Muscle of leg (tissue), 11 donors: ENCODE results near the gene NETO2. TPM values are rescaled to one million over a fixed set of nuclear protein-coding genes. Genes with fewer than 3 reads are reported as not detected.
"Not testable (repeated sequence)": the region's sequence is repeated elsewhere in the genome, so short reads cannot be mapped to it uniquely, and the experiment has no call there.

Experiments
- DNase-seq: peaks from one replicate; pipeline ENCODE4 v3.0.0; 2013
- H3K27ac ChIP-seq: one replicate; pipeline ENCODE4 v1.5.1; 2013; ENCODE audit warnings: mild to moderate bottlenecking, low read length, control low read depth
- H3K27me3 ChIP-seq: one replicate; pipeline ENCODE4 v1.6.1; 2013; ENCODE audit warnings: low read length; ENCODE audit not compliant: control insufficient read depth, insufficient read depth
- H3K36me3 ChIP-seq: one replicate; pipeline ENCODE4 v1.6.1; 2013; ENCODE audit warnings: low read length; ENCODE audit not compliant: control insufficient read depth, insufficient read depth
- H3K4me1 ChIP-seq: one replicate; pipeline ENCODE4 v1.6.1; 2013; ENCODE audit warnings: low read length; ENCODE audit not compliant: control insufficient read depth, insufficient read depth
- H3K4me3 ChIP-seq: one replicate; pipeline ENCODE4 v1.5.1; 2013; ENCODE audit warnings: low read length, control low read depth
- H3K9me3 ChIP-seq: replicated peaks from 2 replicates; pipeline ENCODE4 v1.6.1; 2013; ENCODE audit warnings: low read depth, low read length; ENCODE audit not compliant: control insufficient read depth
- WGBS: methylation state at CpG from one replicate; pipeline ENCODE4 v1.1.5; 2013; ENCODE audit warnings: missing lambda C conversion rate; ENCODE audit not compliant: insufficient coverage; 5-methylcytosine and 5-hydroxymethylcytosine counted together
- polyA plus RNA-seq, 8 donors: library from polyadenylated mRNA; unstranded; fragments of 120-200 nt; gene quantifications; one replicate each; pipeline versions ENCODE4 v1.2.1 to v1.2.3, GENCODE V29; 2013; ENCODE audit warnings: inconsistent platforms in 1 of 8, low replicate concordance in 1 of 8; ENCODE audit not compliant: insufficient read length in 8 of 8, insufficient read depth in 1 of 8
- total RNA-seq: library from RNA; stranded (reverse); fragments of 120-200 nt; gene quantifications from one replicate; pipeline ENCODE4 v1.2.4, GENCODE V29; 2013

NETO2 gene
- total and polyA plus RNA-seq, 9 donors = 8.1 to 23.5 (median 14.7) TPM

DNA sequence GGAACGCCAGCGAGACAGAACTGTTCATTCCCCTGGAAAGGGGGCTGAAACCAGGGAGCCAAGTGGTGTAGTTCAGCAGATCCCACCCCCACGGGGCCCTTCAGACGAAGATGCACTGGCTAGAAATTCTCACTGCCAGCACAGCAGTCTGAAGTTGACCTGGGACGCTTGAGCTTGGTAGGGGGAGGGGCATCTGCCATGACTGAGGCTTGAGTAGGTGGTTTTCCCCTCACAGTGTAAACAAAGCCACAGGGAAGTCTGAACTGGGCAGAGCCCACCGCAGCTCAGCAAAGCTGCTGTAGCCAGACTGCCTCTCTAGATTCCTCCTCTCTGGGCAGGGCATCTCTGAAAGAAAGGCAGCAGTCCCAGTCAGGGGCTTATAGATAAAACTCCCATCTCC, 46.6 kb downstream of the NETO2 start:
- 76% methylated on average over 5 of the region's 6 CpGs for WGBS
- H3K9me3 ChIP-seq, DNase-seq, H3K4me1 ChIP-seq, H3K36me3 ChIP-seq, H3K27ac ChIP-seq, H3K4me3 ChIP-seq, H3K27me3 ChIP-seq: not testable (repeated sequence)

DNA sequence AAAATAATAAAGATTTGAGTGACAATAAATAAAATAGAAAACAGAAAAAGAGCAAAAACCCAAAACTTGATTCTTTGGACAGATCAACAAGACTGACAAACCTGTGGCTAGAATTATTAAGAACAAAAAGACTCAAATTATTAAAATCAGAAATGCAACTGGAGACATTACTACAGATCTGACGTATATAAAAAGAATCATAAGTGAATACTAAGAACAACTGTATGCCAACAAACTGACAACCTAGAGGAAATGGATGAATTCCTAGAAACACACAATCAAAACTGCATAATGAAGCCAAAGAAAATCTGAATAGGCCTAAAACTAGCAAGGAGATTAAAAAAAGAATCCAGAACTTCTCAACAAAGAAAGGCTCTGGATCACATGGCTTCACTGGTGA, 47.4 kb downstream of the NETO2 start:
- WGBS = no CpG with 5 or more reads among the region's 1 CpG
- Histone ChIP-seq H3K4me1 (no peaks in the 10 kb centered on the region), H3K9me3 (no peaks in the 10 kb centered on the region), H3K4me3 (no peak overlapping the region), H3K27ac (no peak overlapping the region), H3K36me3 (no peaks in the 10 kb centered on the region), H3K27me3 (no peaks in the 10 kb centered on the region)
- no peak for DNase-seq

GRCh38 chr16:47084198-47084597, 59.5 kb downstream of the NETO2 start:
- Histone ChIP-seq H3K36me3 (no peaks in the 10 kb centered on the region), H3K4me1 (no peaks in the 10 kb centered on the region), H3K27me3 (no peaks in the 10 kb centered on the region), H3K4me3 (no peak overlapping the region), H3K9me3 (no peaks in the 10 kb centered on the region), H3K27ac (no peak overlapping the region)
- DNase-seq = no peak
- WGBS = 67% methylated on average over 1 of the region's 6 CpGs

GRCh38 chr16:47082099-47082865, 61.5 kb downstream of the NETO2 start:
- Histone ChIP-seq H3K9me3 (no peaks in the 10 kb centered on the region), H3K4me3 (no peak overlapping the region), H3K27me3 (no peaks in the 10 kb centered on the region), H3K36me3 (no peaks in the 10 kb centered on the region), H3K4me1 (no peaks in the 10 kb centered on the region), H3K27ac (no peak overlapping the region)
- no CpG with 5 or more reads among the region's 2 CpGs for WGBS
- DNase-seq = no peak

GRCh38 chr16:47081115-47081514, 62.6 kb downstream of the NETO2 start:
- H3K36me3 ChIP-seq = no peaks in the 10 kb centered on the region
- H3K4me1 ChIP-seq = no peaks in the 10 kb centered on the region
- H3K27ac ChIP-seq = no peak overlapping the region
- H3K4me3 ChIP-seq = no peak overlapping the region
- no peak for DNase-seq
- H3K27me3 ChIP-seq = no peaks in the 10 kb centered on the region
- no CpG with 5 or more reads among the region's 1 CpG for WGBS
- H3K9me3 ChIP-seq = no peaks in the 10 kb centered on the region

DNA sequence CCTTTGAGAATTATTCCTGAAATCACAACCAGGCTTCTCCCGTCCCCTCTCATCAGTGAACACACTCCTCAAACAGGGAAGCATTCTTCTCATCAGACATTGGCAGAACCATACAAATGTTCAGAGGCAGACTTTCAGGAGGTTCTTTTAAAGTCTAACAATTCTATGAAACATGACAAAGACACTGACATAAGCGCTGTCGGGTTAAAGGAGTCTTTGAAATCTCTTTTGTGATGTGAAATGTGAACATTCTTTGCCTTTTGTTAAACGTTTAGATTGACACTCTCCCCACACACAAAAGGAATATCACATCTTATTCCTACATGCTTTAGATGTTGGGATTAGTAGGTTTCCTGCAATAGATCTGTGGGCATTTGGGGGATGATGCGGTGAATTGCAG, 63.9 kb downstream of the NETO2 start:
- H3K27me3 ChIP-seq = no peaks in the 10 kb centered on the region
- WGBS = 60% methylated on average over 1 of the region's 5 CpGs
- no peaks in the 10 kb centered on the region for H3K36me3 ChIP-seq
- H3K4me1 ChIP-seq = no peaks in the 10 kb centered on the region
- no peak for DNase-seq
- no peaks in the 10 kb centered on the region for H3K9me3 ChIP-seq
- no peak overlapping the region for H3K4me3 ChIP-seq
- no peak overlapping the region for H3K27ac ChIP-seq

GRCh38 chr16:47073223-47074155, 70.3 kb downstream of the NETO2 start:
- Histone ChIP-seq H3K4me3 (no peak overlapping the region), H3K27me3 (no peaks in the 10 kb centered on the region), H3K4me1 (no peaks in the 10 kb centered on the region), H3K36me3 (no peaks in the 10 kb centered on the region), H3K27ac (no peak overlapping the region), H3K9me3 (no peaks in the 10 kb centered on the region)
- WGBS = no CpG with 5 or more reads among the region's 6 CpGs
- no peak for DNase-seq

- Histone ChIP-seq H3K4me3 (no peak overlapping the region), H3K36me3 (no peaks in the 10 kb centered on the region), H3K27ac (no peak overlapping the region), H3K4me1 (no peaks in the 10 kb centered on the region), H3K9me3 (no peaks in the 10 kb centered on the region), H3K27me3 (no peaks in the 10 kb centered on the region)
- WGBS = no CpG with 5 or more reads among the region's 2 CpGs
- DNase-seq = no peak
Measured at GRCh38 chr16:47072158-47072557, 71.6 kb downstream of the NETO2 start.

- Histone ChIP-seq H3K4me1 (no peaks in the 10 kb centered on the region), H3K27me3 (no peaks in the 10 kb centered on the region), H3K4me3 (no peak overlapping the region), H3K9me3 (no peaks in the 10 kb centered on the region), H3K27ac (no peak overlapping the region), H3K36me3 (no peaks in the 10 kb centered on the region)
- DNase-seq = no peak
- WGBS = 80% methylated on average over 3 of the region's 11 CpGs
Measured at GRCh38 chr16:47069841-47070584, 73.7 kb downstream of the NETO2 start.

GRCh38 chr16:47069313-47069712, 74.4 kb downstream of the NETO2 start:
- WGBS = no CpG with 5 or more reads among the region's 1 CpG
- Histone ChIP-seq H3K4me3 (no peak overlapping the region), H3K27me3 (no peaks in the 10 kb centered on the region), H3K4me1 (no peaks in the 10 kb centered on the region), H3K27ac (no peak overlapping the region), H3K9me3 (no peaks in the 10 kb centered on the region), H3K36me3 (no peaks in the 10 kb centered on the region)
- no peak for DNase-seq
